GM23248 (cell line): ENCODE results near the gene TAC3.

Experiments
- EZH2 ChIP-seq: fragments of 200-600 bp; sonication (generic); IDR thresholded peaks from 2 replicates; pipeline ENCODE4 v1.6.1; 2018; ENCODE audit warnings: antibody characterized with exemption, mild to moderate bottlenecking; ENCODE audit not compliant: insufficient read depth, poor library complexity, severe bottlenecking
- EZH2phosphoT487 ChIP-seq: fragments of 200-600 bp; sonication (generic); IDR thresholded peaks from 2 replicates; pipeline ENCODE4 v1.6.1; 2018; ENCODE audit warnings: antibody characterized with exemption, moderate library complexity, mild to moderate bottlenecking, low read depth; ENCODE audit not compliant: insufficient read depth

GRCh38 chr12:57006809-57007475 lies 9.4 kb downstream of the TAC3 start:
- no peak for TF ChIP-seq EZH2
- TF ChIP-seq EZH2phosphoT487, result no peak
